Stomach smooth muscle (tissue), 2 donors: ENCODE measurements around the gene PSG1.
"Not testable (repeated sequence)": the region's sequence is repeated elsewhere in the genome, so short reads cannot be mapped to it uniquely, and the experiment has no call there.

Experiments used
- H3K27ac ChIP-seq: one replicate; pipeline ENCODE4 v1.7.0; 2013; ENCODE audit warnings: mild to moderate bottlenecking, low read length, inconsistent platforms
- H3K27me3 ChIP-seq, 2 donors: one replicate each; pipeline ENCODE4 v1.7.0; 2013; ENCODE audit warnings: low read length in 2 of 2; ENCODE audit not compliant: insufficient read depth in 2 of 2, control insufficient read depth in 1 of 2
- H3K36me3 ChIP-seq, 2 donors: one replicate each; pipeline ENCODE4 v1.7.0; 2013; ENCODE audit warnings: low read length in 2 of 2; ENCODE audit not compliant: control insufficient read depth in 2 of 2, insufficient read depth in 2 of 2
- H3K4me1 ChIP-seq: one replicate; pipeline ENCODE4 v1.7.0; 2013; ENCODE audit warnings: low read length; ENCODE audit not compliant: control insufficient read depth, insufficient read depth
- H3K4me3 ChIP-seq, 2 donors: one replicate each; pipeline ENCODE4 v1.7.0; 2013; ENCODE audit warnings: low read length in 2 of 2
- H3K9ac ChIP-seq, 2 donors: one replicate each; pipeline ENCODE4 v1.7.0; 2013; ENCODE audit warnings: low read length in 2 of 2, mild to moderate bottlenecking in 1 of 2
- H3K9me3 ChIP-seq, 2 donors: one replicate each; pipeline ENCODE4 v1.7.0; 2013; ENCODE audit warnings: low read length in 2 of 2; ENCODE audit not compliant: control insufficient read depth in 2 of 2
- donor health status: healthy.
- donor health status: Pancreatic carcinoma.

Gene PSG1

GRCh38 chr19:42852821-42853220, 26.7 kb downstream of the PSG1 start:
- not testable (repeated sequence) for H3K36me3 ChIP-seq, H3K4me3 ChIP-seq, H3K4me1 ChIP-seq, H3K27ac ChIP-seq, H3K27me3 ChIP-seq, H3K9ac ChIP-seq, H3K9me3 ChIP-seq

- H3K4me1 ChIP-seq, H3K27ac ChIP-seq, H3K4me3 ChIP-seq, H3K9ac ChIP-seq, H3K27me3 ChIP-seq, H3K9me3 ChIP-seq, H3K36me3 ChIP-seq: not testable (repeated sequence)
Observed at GRCh38 chr19:42851718-42852280, 27.7 kb downstream of the PSG1 start.

- Histone ChIP-seq H3K9ac (no peak overlapping the region), H3K9me3 (no peaks in the 10 kb centered on the region), H3K27me3 (no peaks in the 10 kb centered on the region), H3K4me1 (no peaks in the 10 kb centered on the region), H3K4me3 (no peak overlapping the region), H3K36me3 (no peaks in the 10 kb centered on the region), H3K27ac (no peak overlapping the region)
Observed at GRCh38 chr19:42850981-42851717, 28.4 kb downstream of the PSG1 start.

- no peak overlapping the region for H3K4me3 ChIP-seq
- H3K4me1 ChIP-seq = no peaks in the 10 kb centered on the region
- no peaks in the 10 kb centered on the region for H3K36me3 ChIP-seq
- H3K9me3 ChIP-seq = no peaks in the 10 kb centered on the region
- no peak overlapping the region for H3K9ac ChIP-seq
- no peaks in the 10 kb centered on the region for H3K27me3 ChIP-seq
- H3K27ac ChIP-seq = no peak overlapping the region
Observed at GRCh38 chr19:42846597-42846996, 32.9 kb downstream of the PSG1 start.

- H3K9me3 ChIP-seq, H3K36me3 ChIP-seq, H3K9ac ChIP-seq, H3K27ac ChIP-seq, H3K4me1 ChIP-seq, H3K27me3 ChIP-seq, H3K4me3 ChIP-seq: not testable (repeated sequence)
Observed at GRCh38 chr19:42843631-42844030, 35.9 kb downstream of the PSG1 start.

GRCh38 chr19:42832746-42833442, 46.6 kb downstream of the PSG1 start:
- H3K36me3 ChIP-seq, H3K9ac ChIP-seq, H3K9me3 ChIP-seq, H3K27ac ChIP-seq, H3K4me3 ChIP-seq, H3K4me1 ChIP-seq, H3K27me3 ChIP-seq: not testable (repeated sequence)

GRCh38 chr19:42832023-42832680, 47.4 kb downstream of the PSG1 start:
- H3K4me3 ChIP-seq, H3K27ac ChIP-seq, H3K9me3 ChIP-seq, H3K4me1 ChIP-seq, H3K36me3 ChIP-seq, H3K9ac ChIP-seq, H3K27me3 ChIP-seq: not testable (repeated sequence)

GRCh38 chr19:42831221-42832019, 48.1 kb downstream of the PSG1 start:
- no peaks in the 10 kb centered on the region for H3K27me3 ChIP-seq
- no peak overlapping the region for H3K4me3 ChIP-seq
- no peak overlapping the region for H3K9ac ChIP-seq
- no peaks in the 10 kb centered on the region for H3K4me1 ChIP-seq
- H3K36me3 ChIP-seq = no peaks in the 10 kb centered on the region
- no peaks in the 10 kb centered on the region for H3K9me3 ChIP-seq
- H3K27ac ChIP-seq = no peak overlapping the region

- H3K36me3 ChIP-seq, H3K9me3 ChIP-seq, H3K27me3 ChIP-seq, H3K4me1 ChIP-seq, H3K4me3 ChIP-seq, H3K9ac ChIP-seq, H3K27ac ChIP-seq: not testable (repeated sequence)
Observed at GRCh38 chr19:42821306-42821977, 58.1 kb downstream of the PSG1 start.

- not testable (repeated sequence) for H3K27me3 ChIP-seq, H3K9me3 ChIP-seq, H3K27ac ChIP-seq, H3K36me3 ChIP-seq, H3K4me1 ChIP-seq, H3K4me3 ChIP-seq, H3K9ac ChIP-seq
Observed at GRCh38 chr19:42819960-42820650, 59.4 kb downstream of the PSG1 start.
